ENCODE data around the gene CPSF4L. TPM values are rescaled to one million over a fixed set of nuclear protein-coding genes. Genes with fewer than 3 reads are reported as not detected.
"Not testable (repeated sequence)": the region's sequence is repeated elsewhere in the genome, so short reads cannot be mapped to it uniquely, and the experiment has no call there.

CPSF4L gene
- total RNA-seq, 1 experiment from 2014 or later, result not detected

GRCh38 chr17:73265646-73266640, 4.3 kb upstream of the CPSF4L start:
- ChIA-PET CTCF (interaction anchor here (0.5 kb wide), 1 partner anchor 390 kb away, joined by 5 read pairs; no protein-coding TSS in a partner anchor), POLR2A (ENCODE audit: low non-redundant PET) (no interaction called here)
- no peak for TF ChIP-seq EZH2 (IDR thresholded peaks at IDR 0.05; ENCODE audit: borderline replicate concordance, low read depth, low read length, poor library complexity, severe bottlenecking)
- no peak for TF ChIP-seq CTCF (conservative IDR thresholded peaks at IDR 0.05; ENCODE audit: low read depth, low read length)
- Histone ChIP-seq H3K9me3 (ENCODE audit: low read depth, low read length, poor library complexity, severe bottlenecking) (no peaks in the 10 kb centered on the region), H3K4me3 (ENCODE audit: low read depth, low read length, poor library complexity, severe bottlenecking) (no peak overlapping the region), H3K27ac (ENCODE audit: low read depth, low read length, poor library complexity, severe bottlenecking) (no peak overlapping the region), H3K27me3 (replicated peaks; ENCODE audit: insufficient read depth, low read depth, low read length, poor library complexity) (no peaks in the 10 kb centered on the region), H3K36me3 (ENCODE audit: insufficient read depth, low read length, poor library complexity, severe bottlenecking) (no peaks in the 10 kb centered on the region), H3K4me1 (ENCODE audit: insufficient read depth, low read length, poor library complexity, severe bottlenecking) (no peaks in the 10 kb centered on the region)
- BruUV-seq (replicated peaks), result no TSS peak
- DNase-seq (ENCODE audit: low spot score), result no peak
- intact Hi-C loops (cut with micrococcal nuclease; ENCODE audit: unreplicated experiment), result no loop called here

GRCh38 chr17:73264448-73264847, 2.8 kb upstream of the CPSF4L start:
- intact Hi-C loops (cut with micrococcal nuclease; ENCODE audit: unreplicated experiment); CTCF ChIA-PET; H3K4me1 ChIP-seq (ENCODE audit: insufficient read depth, low read length, poor library complexity, severe bottlenecking); H3K9me3 ChIP-seq (ENCODE audit: low read depth, low read length, poor library complexity, severe bottlenecking); H3K4me3 ChIP-seq (ENCODE audit: low read depth, low read length, poor library complexity, severe bottlenecking); H3K36me3 ChIP-seq (ENCODE audit: insufficient read depth, low read length, poor library complexity, severe bottlenecking); POLR2A ChIA-PET (ENCODE audit: low non-redundant PET); BruUV-seq (replicated peaks); H3K27ac ChIP-seq (ENCODE audit: low read depth, low read length, poor library complexity, severe bottlenecking); DNase-seq (ENCODE audit: low spot score); H3K27me3 ChIP-seq (replicated peaks; ENCODE audit: insufficient read depth, low read depth, low read length, poor library complexity): not testable (repeated sequence)

GRCh38 chr17:73262676-73263642, 1.3 kb upstream of the CPSF4L start:
- Histone ChIP-seq H3K9me3 (ENCODE audit: low read depth, low read length, poor library complexity, severe bottlenecking) (no peaks in the 10 kb centered on the region), H3K4me3 (ENCODE audit: low read depth, low read length, poor library complexity, severe bottlenecking) (no peak overlapping the region), H3K27me3 (replicated peaks; ENCODE audit: insufficient read depth, low read depth, low read length, poor library complexity) (no peaks in the 10 kb centered on the region), H3K36me3 (ENCODE audit: insufficient read depth, low read length, poor library complexity, severe bottlenecking) (no peaks in the 10 kb centered on the region), H3K27ac (ENCODE audit: low read depth, low read length, poor library complexity, severe bottlenecking) (no peak overlapping the region), H3K4me1 (ENCODE audit: insufficient read depth, low read length, poor library complexity, severe bottlenecking) (no peaks in the 10 kb centered on the region)
- POLR2A ChIA-PET (ENCODE audit: low non-redundant PET), result interaction anchor here (0.7 kb wide), 1 partner anchor 79 kb away, joined by 3 read pairs; no protein-coding TSS in a partner anchor
- no peak for DNase-seq (ENCODE audit: low spot score)
- CTCF ChIA-PET, result no interaction called here
- TF ChIP-seq CTCF (conservative IDR thresholded peaks at IDR 0.05; ENCODE audit: low read depth, low read length), result no peak
- TF ChIP-seq EZH2 (IDR thresholded peaks at IDR 0.05; ENCODE audit: borderline replicate concordance, low read depth, low read length, poor library complexity, severe bottlenecking), result no peak
- no TSS peak for BruUV-seq (replicated peaks)
- intact Hi-C loops (cut with micrococcal nuclease; ENCODE audit: unreplicated experiment), result no loop called here

Data from A673 (cell line).